Measurements from ENCODE around the gene TPM2.

The TPM2 gene

DNA sequence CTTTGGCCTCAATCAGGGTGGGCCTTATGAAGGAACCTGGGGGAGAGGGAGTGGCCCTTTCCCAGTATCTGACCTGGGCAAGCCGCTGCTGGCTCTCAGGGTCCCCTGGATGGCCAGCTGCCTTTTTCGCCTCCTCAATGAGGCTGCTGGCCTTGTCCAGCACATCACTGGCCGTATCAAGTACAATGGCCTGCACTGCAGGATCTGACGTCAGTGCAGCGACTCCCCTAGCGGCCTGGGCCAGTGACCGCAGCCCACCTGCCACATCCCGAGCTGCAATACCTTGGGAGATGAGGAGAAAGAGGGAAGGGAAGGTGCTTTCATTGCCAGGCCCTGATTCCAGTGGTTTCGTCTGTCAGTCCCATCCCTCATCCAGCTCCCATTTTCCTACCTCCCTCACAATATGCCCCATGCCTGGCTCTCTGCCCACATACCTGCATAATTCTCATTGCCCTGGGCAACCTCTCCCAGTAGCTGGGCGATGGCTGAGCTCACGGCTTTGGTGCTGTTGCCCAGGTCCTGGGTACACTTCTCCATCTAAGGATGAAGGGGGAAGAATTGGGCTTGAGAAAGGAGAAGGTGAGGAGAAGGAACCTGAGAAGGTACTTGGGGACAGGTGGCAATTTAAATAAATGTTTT lies 23.2 kb upstream of the TPM2 start:
- DNase-seq, result no peak
- no peak overlapping the region for H3K4me3 ChIP-seq (ENCODE audit: low read depth, low read length)
- peaks cover 94% of the 10 kb centered on the region for H3K36me3 ChIP-seq (replicated peaks)
- TF ChIP-seq, protein P1, sequence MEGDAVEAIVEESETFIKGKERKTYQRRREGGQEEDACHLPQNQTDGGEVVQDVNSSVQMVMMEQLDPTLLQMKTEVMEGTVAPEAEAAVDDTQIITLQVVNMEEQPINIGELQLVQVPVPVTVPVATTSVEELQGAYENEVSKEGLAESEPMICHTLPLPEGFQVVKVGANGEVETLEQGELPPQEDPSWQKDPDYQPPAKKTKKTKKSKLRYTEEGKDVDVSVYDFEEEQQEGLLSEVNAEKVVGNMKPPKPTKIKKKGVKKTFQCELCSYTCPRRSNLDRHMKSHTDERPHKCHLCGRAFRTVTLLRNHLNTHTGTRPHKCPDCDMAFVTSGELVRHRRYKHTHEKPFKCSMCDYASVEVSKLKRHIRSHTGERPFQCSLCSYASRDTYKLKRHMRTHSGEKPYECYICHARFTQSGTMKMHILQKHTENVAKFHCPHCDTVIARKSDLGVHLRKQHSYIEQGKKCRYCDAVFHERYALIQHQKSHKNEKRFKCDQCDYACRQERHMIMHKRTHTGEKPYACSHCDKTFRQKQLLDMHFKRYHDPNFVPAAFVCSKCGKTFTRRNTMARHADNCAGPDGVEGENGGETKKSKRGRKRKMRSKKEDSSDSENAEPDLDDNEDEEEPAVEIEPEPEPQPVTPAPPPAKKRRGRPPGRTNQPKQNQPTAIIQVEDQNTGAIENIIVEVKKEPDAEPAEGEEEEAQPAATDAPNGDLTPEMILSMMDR (IDR thresholded peaks at IDR 0.05; ENCODE audit: low read depth, low read length, missing control alignments), result no peak
- in situ Hi-C loops (cut with HindIII; ENCODE audit: low pct_ligation_motif_present, low sequenced_read_pairs), result no loop called here
- H3K27me3 ChIP-seq (replicated peaks), result no peaks in the 10 kb centered on the region
- no peak overlapping the region for H3K27ac ChIP-seq

DNA sequence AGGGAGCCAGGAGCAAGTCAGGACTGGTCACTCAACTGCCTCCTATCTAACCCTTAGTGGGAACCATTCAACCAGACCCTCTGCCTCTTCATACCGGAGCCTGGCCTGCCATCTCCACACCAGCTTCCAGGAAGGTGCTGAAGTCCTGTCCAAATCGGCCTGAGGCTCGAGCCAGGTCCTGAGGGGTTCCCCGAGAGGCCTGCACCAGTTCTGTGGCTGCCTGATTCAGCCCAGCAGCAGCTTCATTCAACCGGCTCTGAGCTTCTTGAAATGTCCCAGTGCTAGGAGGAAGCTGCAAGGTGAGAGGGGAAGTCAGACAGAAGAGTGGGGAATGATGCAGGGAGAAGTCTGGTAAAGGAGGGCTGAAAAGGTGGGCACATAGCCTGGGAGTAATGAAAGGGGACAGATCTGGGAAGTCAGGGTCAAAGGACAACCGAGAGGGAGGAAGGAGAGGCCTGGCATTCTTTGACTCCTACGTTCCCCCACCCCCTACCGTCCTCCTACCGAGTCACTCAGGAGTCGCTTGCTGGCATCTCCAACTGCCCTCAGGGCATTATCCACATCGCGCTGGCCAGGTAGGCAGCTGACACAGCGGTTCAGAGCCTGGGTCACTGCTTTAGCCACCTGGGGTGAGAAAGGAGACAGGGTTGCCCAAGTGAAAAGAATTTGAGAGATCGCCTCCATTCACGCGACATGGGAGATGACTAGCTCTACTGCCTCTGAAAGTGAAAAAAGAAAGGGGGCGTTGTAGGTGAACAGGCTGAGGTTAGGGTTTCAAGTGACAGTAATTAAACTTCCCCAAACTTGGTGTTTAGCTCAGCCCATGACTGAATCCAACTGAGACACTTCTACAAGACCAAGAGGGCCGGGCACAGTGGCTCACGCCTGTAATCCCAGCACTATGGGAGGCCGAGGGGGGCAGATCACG lies 22.0 kb upstream of the TPM2 start:
- in situ Hi-C loops (cut with HindIII; ENCODE audit: low pct_ligation_motif_present, low sequenced_read_pairs), result no loop called here
- DNase-seq, result no peak
- Histone ChIP-seq H3K36me3 (replicated peaks) (peaks cover 94% of the 10 kb centered on the region), H3K27ac (no peak overlapping the region), H3K4me3 (ENCODE audit: low read depth, low read length) (no peak overlapping the region), H3K27me3 (replicated peaks) (no peaks in the 10 kb centered on the region)
- TF ChIP-seq, protein P1 (IDR thresholded peaks at IDR 0.05; ENCODE audit: low read depth, low read length, missing control alignments), result no peak

DNA sequence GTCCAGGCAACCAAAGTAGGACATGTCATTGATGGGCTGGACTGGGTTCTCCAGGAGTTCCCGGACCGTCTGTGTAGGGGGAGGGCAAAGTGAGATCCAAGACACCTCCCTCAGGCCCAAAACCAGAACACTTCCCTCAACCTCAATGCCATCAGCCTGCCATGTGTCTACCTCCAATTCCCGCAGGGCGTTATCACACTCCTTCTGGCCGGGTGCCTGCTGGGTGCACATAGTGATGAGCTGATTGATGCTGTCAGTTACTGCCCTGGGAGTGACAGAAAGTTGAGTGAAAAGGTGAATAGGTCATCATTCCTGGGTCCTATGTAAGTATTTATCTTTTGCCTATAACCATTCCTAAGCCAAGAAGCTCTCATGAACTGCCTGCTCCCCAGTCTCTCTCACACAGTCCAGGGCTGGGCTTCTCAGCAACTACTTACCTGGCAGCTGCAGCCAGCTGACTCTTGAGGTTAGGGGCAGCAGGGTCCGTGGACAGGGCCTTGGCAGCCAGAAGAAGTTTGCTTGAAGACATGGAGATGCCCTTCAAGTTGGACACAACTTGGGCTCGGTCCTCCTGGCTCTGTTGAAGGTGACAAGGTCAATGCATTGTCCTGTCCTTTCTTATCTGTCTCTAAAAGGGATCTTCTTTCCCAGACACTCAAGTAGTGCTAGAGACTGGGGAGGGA lies 21.2 kb upstream of the TPM2 start:
- in situ Hi-C loops (cut with HindIII; ENCODE audit: low pct_ligation_motif_present, low sequenced_read_pairs), result no loop called here
- Histone ChIP-seq H3K27me3 (replicated peaks) (no peaks in the 10 kb centered on the region), H3K27ac (no peak overlapping the region), H3K36me3 (replicated peaks) (peaks cover 94% of the 10 kb centered on the region), H3K4me3 (ENCODE audit: low read depth, low read length) (no peak overlapping the region)
- TF ChIP-seq, protein P1 (IDR thresholded peaks at IDR 0.05; ENCODE audit: low read depth, low read length, missing control alignments), result no peak
- no peak for DNase-seq

DNA sequence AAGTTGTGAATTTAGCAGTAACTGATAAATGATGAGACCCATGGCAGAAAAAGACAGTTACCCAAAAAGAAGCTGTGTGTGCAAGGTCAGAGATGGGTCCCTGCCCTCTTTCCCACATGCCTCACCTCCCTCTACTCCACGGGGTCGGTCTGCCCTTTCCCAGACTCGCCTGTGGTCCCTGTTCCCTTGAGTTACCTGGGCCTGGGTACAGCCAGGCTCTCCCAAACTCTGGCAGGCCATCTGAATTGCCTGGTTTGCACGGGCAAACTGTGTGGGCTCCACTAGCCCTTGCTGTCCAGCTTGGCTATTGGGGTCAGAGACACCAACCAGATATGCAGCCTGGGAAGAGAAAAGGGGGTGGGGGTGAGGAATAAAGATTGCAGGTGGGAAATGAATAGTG lies 18.4 kb upstream of the TPM2 start:
- Histone ChIP-seq H3K4me3 (ENCODE audit: low read depth, low read length) (no peak overlapping the region), H3K36me3 (replicated peaks) (peaks cover 94% of the 10 kb centered on the region), H3K27ac (no peak overlapping the region), H3K27me3 (replicated peaks) (no peaks in the 10 kb centered on the region)
- in situ Hi-C loops (cut with HindIII; ENCODE audit: low pct_ligation_motif_present, low sequenced_read_pairs), result no loop called here
- no peak for DNase-seq
- TF ChIP-seq, protein P1 (IDR thresholded peaks at IDR 0.05; ENCODE audit: low read depth, low read length, missing control alignments), result no peak

DNA sequence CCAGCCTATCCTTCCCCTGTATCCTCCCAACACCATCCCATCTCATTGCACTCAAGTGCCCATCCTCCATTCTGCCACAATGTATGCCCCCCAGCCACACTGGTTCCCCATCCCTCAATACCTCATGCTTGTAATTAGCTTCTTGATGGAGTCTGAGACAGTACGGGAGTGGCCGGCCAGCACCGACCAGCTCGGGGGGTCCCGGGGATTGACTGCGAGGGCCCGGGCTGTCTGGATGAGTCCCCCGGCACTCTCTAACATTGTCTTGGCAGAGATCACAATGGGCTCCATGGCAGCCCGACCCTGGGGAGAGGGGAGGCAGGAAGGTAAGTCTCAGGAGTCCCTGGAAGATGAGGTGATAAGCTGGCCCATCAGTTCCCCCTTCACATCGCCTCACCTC lies 17.2 kb upstream of the TPM2 start:
- Histone ChIP-seq H3K27me3 (replicated peaks) (no peaks in the 10 kb centered on the region), H3K4me3 (ENCODE audit: low read depth, low read length) (no peak overlapping the region), H3K27ac (no peak overlapping the region), H3K36me3 (replicated peaks) (peaks cover 94% of the 10 kb centered on the region)
- DNase-seq, result no peak
- in situ Hi-C loops (cut with HindIII; ENCODE audit: low pct_ligation_motif_present, low sequenced_read_pairs), result no loop called here
- TF ChIP-seq, protein P1 (IDR thresholded peaks at IDR 0.05; ENCODE audit: low read depth, low read length, missing control alignments), result no peak
